Astrocyte of the spinal cord (primary cell): Measurements from ENCODE around the gene HNRNPM.

Experiments
- DNase-seq: peaks from one replicate; pipeline ENCODE4 v3.0.0; 2011; ENCODE audit warnings: low read depth, low spot score
- H3K4me3 ChIP-seq: 2 replicates; pipeline ENCODE4 v1.5.1; 2011; ENCODE audit warnings: low read depth, mild to moderate bottlenecking, low read length, moderate library complexity
- in situ Hi-C: cut with HindIII; loops from 2 replicates; pipeline ENCODE4 v1.10.0; 2017; ENCODE audit warnings: low sequenced_read_pairs
- TF ChIP-seq, protein P1 (sequence below): IDR thresholded peaks from 2 replicates; pipeline ENCODE4 v1.5.1; 2012; ENCODE audit warnings: low read depth, mild to moderate bottlenecking, low read length, inconsistent platforms

HNRNPM gene

GRCh38 chr19:8485561-8486371 is 41.0 kb downstream of the HNRNPM start:
- TF ChIP-seq, protein P1, sequence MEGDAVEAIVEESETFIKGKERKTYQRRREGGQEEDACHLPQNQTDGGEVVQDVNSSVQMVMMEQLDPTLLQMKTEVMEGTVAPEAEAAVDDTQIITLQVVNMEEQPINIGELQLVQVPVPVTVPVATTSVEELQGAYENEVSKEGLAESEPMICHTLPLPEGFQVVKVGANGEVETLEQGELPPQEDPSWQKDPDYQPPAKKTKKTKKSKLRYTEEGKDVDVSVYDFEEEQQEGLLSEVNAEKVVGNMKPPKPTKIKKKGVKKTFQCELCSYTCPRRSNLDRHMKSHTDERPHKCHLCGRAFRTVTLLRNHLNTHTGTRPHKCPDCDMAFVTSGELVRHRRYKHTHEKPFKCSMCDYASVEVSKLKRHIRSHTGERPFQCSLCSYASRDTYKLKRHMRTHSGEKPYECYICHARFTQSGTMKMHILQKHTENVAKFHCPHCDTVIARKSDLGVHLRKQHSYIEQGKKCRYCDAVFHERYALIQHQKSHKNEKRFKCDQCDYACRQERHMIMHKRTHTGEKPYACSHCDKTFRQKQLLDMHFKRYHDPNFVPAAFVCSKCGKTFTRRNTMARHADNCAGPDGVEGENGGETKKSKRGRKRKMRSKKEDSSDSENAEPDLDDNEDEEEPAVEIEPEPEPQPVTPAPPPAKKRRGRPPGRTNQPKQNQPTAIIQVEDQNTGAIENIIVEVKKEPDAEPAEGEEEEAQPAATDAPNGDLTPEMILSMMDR, result no peak
- in situ Hi-C loops, result no loop called here
- no peak overlapping the region for H3K4me3 ChIP-seq
- DNase-seq, result no peak

GRCh38 chr19:8486661-8487136 is 41.9 kb downstream of the HNRNPM start:
- no peak overlapping the region for H3K4me3 ChIP-seq
- TF ChIP-seq, protein P1, result no peak
- DNase-seq, result no peak
- in situ Hi-C loops, result no loop called here

- in situ Hi-C loops, result no loop called here
- H3K4me3 ChIP-seq, result no peak overlapping the region
Measured at GRCh38 chr19:8487137-8487851, 42.5 kb downstream of the HNRNPM start.

DNA sequence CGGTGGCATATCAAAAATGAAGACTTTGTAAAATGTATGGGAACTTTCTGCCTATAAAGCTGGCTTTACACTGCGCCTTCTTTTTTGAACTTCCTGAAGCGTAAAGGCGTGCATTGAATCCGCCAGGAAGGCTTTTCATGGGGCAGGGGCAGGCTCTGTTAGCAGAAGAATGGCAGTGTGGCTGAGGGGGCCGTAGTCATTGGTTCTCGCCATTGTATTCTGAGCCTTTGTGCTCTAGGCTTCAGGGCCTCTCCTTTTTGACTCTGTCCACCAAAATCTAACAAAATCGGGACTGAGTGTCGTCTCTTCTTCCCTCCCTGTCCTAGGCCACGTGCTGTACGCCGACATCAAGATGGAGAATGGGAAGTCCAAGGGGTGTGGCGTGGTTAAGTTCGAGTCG is 43.6 kb downstream of the HNRNPM start:
- DNase-seq, result no peak
- TF ChIP-seq, protein P1, result no peak
- H3K4me3 ChIP-seq, result no peak overlapping the region
- in situ Hi-C loops, result no loop called here

More at GRCh38 chr19:8487137-8487851, 42.5 kb downstream of the HNRNPM start:
- no peak for DNase-seq
- TF ChIP-seq, protein P1, result no peak

DNA sequence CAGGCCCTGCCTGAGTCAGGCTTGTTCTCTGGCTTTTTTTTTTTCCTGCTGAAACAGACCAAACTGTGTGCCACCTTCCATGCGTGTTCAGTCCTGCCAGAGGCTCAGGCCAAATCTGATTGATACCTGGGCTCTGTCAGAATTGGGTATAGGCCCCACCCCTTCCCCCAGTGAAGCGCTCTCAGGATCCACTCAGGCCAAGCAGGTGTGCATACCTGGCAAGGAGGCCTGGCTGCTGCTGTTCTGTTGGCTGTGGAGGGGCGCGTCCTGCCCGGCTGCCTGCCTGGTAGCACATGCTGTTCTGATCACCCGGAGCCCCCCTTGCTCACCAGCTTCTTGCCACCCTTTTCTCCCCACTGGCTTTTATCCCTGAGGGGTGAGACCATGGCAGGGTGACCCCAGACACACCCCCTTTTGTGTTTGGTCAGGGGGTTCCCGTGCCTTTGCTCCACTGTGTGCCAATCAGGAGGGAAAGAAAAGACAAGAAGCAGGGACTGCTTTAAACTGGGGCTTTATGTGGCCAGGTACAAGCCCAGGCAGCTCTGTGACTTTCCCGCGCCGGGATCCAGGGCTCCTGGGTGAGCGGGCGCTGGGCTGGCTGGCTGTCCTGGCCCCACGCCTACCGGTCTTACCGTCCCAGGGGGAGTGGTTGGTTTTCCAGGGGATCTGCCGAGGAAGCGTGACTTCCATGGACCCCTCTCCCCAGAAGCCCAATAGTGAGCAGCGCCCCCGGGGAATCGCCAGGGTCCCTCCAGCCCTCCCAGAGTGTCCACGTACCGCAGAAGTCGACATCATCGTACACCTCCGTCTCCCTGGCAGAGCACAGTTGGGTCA is 45.0 kb downstream of the HNRNPM start:
- H3K4me3 ChIP-seq, result no peak overlapping the region
- in situ Hi-C loops, result no loop called here
- TF ChIP-seq, protein P1, result no peak
- no peak for DNase-seq

DNA sequence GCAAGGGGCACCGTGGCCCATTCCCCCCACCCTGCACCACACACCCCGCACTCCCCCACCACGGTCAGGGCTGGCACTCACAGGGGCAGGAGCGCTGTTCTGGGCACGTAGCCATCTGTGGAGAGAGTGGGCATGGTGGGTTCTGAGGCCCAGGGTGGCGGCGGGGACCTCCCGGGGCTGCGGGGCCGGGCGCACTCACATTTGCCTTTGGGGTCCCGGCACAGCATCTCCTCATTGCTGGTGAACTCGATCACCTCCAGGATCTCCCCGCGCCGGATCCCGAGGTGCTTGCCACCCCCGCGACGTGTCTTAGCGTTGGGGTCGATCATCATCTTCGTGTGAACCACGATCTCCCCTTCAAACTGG is 45.6 kb downstream of the HNRNPM start:
- H3K4me3 ChIP-seq, result no peak overlapping the region
- in situ Hi-C loops, result no loop called here
- TF ChIP-seq, protein P1, result no peak
- DNase-seq, result no peak
